Measurements from ENCODE around the gene LAMA3. TPM values are rescaled to one million over a fixed set of nuclear protein-coding genes. Genes with fewer than 3 reads are reported as not detected.

Gene LAMA3
- total and polyA plus RNA-seq, 2 of the 13 experiments (the other 11 are each of a cell fraction or from before 2014, with no cell fraction given): 0.45 to 2.2 TPM

GRCh38 chr18:23757437-23757733, 68.1 kb downstream of the LAMA3 start (continued):
- TF ChIP-seq ZNF280B (CRISPR knock-in tag; IDR thresholded peaks at IDR 0.05; ENCODE audit: borderline replicate concordance) (no peak), CAMTA2 (CRISPR knock-in tag; IDR thresholded peaks at IDR 0.05; ENCODE audit: borderline replicate concordance) (no peak), HHEX (CRISPR knock-in tag; IDR thresholded peaks at IDR 0.05) (no peak), ATAD3A (CRISPR knock-in tag; IDR thresholded peaks at IDR 0.05) (no peak)

GRCh38 chr18:23758281-23758680, 69.0 kb downstream of the LAMA3 start:
- POLR2A ChIA-PET: no interaction called here
- CTCF ChIA-PET (ENCODE audit: low intra/inter-chr PET ratio, low total read pairs): no interaction called here
- Histone ChIP-seq H3K79me2 (ENCODE audit: insufficient read depth, low read length) (no peaks in the 10 kb centered on the region), H3K27ac (ENCODE audit: extremely low read length, insufficient read depth, low read length) (no peak overlapping the region), H3K4me3 (replicated peaks in 1 of 3; ENCODE audit: insufficient read depth in 1 of 3, low read depth in 2 of 3, low read length in 3 of 3) (no peak overlapping the region), H3K4me1 (ENCODE audit: insufficient read depth, low read length) (no peaks in the 10 kb centered on the region), H2AFZ (ENCODE audit: low read length) (no peak overlapping the region), H3K9me3 (ENCODE audit: low read length) (no peaks in the 10 kb centered on the region), H3K36me3 (replicated peaks in 1 of 2; ENCODE audit: control insufficient read depth in 1 of 2, insufficient read depth in 2 of 2, low read length in 2 of 2) (no peaks in the 10 kb centered on the region), H3K4me2 (ENCODE audit: low read depth, low read length) (no peak overlapping the region), H3K27me3 (ENCODE audit: control insufficient read depth in 1 of 2, insufficient read depth in 2 of 2, low read length in 2 of 2) (no peaks in the 10 kb centered on the region), H4K20me1 (ENCODE audit: insufficient read depth, low read length) (no peaks in the 10 kb centered on the region), H3K9ac (ENCODE audit: insufficient read depth, low read depth, low read length) (no peak overlapping the region)
- BruUV-seq (replicated peaks): no TSS peak
- no peak for FAIRE-seq
- in situ Hi-C loops (cut with HindIII; ENCODE audit: extremely low pct_ligation_motif_present, low pct_unique_long_range_greater_than_20kb) (no loop called here), intact Hi-C loops (cut with micrococcal nuclease; ENCODE audit: unreplicated experiment) (no loop called here)
- ATAC-seq: no peak
- 46% methylated on average over 13 of the region's 14 CpGs for WGBS (ENCODE audit: low lambda C conversion rate)
- no peak for TF ChIP-seq ZNF543 (CRISPR knock-in tag; IDR thresholded peaks at IDR 0.05)
- no peak for TF ChIP-seq KAT7 (CRISPR knock-in tag; IDR thresholded peaks at IDR 0.05; ENCODE audit: borderline replicate concordance)
- TF ChIP-seq, protein P1, sequence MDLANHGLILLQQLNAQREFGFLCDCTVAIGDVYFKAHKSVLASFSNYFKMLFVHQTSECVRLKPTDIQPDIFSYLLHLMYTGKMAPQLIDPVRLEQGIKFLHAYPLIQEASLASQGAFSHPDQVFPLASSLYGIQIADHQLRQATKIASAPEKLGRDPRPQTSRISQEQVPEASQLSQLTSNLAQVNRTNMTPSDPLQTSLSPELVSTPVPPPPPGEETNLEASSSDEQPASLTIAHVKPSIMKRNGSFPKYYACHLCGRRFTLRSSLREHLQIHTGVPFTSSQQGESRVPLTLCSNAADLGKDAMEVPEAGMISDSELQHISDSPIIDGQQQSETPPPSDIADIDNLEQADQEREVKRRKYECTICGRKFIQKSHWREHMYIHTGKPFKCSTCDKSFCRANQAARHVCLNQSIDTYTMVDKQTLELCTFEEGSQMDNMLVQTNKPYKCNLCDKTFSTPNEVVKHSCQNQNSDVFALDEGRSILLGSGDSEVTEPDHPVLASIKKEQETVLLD (CRISPR knock-in tag; IDR thresholded peaks at IDR 0.05; ENCODE audit: low read depth): no peak
- no peak for TF ChIP-seq MIER3 (CRISPR knock-in tag; IDR thresholded peaks at IDR 0.05; ENCODE audit: borderline replicate concordance)
- no peak for TF ChIP-seq RXRB (CRISPR knock-in tag; IDR thresholded peaks at IDR 0.05; ENCODE audit: borderline replicate concordance)
- TF ChIP-seq EEA1 (CRISPR knock-in tag; IDR thresholded peaks at IDR 0.05; ENCODE audit: borderline replicate concordance): no peak
- TF ChIP-seq NFATC3 (CRISPR knock-in tag; IDR thresholded peaks at IDR 0.05): no peak
- no peak for DNase-seq (ENCODE audit: low spot score)
